Measurements from ENCODE around the gene WDR45B.

WDR45B gene

DNA sequence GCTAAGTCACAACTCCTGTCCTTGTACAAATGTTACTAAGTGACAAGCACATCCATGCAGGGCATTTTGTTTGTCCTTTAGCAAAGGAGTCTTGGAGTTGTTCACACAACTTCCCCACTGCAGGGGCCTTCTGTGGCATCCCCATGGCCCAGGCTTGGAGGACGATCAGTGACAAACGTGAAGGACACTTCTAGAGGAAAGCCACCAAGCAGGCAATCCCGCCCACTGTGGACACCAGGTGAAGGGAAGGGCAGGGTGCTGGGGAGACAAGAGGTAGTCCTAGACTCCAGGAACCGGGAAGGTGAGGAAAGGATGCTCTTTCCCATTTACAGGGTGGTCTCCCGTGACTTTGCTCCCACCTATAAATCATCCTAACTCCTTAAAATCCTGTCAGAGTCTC lies 4.1 kb downstream of the WDR45B start:
- Histone ChIP-seq H3K4me1 (ENCODE audit: low read depth, poor library complexity, severe bottlenecking) (peaks cover 15% of the 10 kb centered on the region), H3K27me3 (ENCODE audit: insufficient read depth, low read depth) (no peaks in the 10 kb centered on the region), H4K20me1 (ENCODE audit: insufficient read depth) (peaks cover 12% of the 10 kb centered on the region), H3K79me2 (ENCODE audit: insufficient read depth, low read depth) (peaks cover 59% of the 10 kb centered on the region), H3K4me2 (no peak overlapping the region), H3K9ac (no peak overlapping the region), H3K27ac (no peak overlapping the region), H3K36me3 (ENCODE audit: insufficient read depth) (no peaks in the 10 kb centered on the region; the same call in 1 of the 2 replicates), H2AFZ (ENCODE audit: low read depth) (no peak overlapping the region), H3K4me3 (IDR thresholded peaks at IDR 0.05; ENCODE audit: insufficient read depth, low read depth, low read length) (no peak overlapping the region)
- TF ChIP-seq, protein P1, sequence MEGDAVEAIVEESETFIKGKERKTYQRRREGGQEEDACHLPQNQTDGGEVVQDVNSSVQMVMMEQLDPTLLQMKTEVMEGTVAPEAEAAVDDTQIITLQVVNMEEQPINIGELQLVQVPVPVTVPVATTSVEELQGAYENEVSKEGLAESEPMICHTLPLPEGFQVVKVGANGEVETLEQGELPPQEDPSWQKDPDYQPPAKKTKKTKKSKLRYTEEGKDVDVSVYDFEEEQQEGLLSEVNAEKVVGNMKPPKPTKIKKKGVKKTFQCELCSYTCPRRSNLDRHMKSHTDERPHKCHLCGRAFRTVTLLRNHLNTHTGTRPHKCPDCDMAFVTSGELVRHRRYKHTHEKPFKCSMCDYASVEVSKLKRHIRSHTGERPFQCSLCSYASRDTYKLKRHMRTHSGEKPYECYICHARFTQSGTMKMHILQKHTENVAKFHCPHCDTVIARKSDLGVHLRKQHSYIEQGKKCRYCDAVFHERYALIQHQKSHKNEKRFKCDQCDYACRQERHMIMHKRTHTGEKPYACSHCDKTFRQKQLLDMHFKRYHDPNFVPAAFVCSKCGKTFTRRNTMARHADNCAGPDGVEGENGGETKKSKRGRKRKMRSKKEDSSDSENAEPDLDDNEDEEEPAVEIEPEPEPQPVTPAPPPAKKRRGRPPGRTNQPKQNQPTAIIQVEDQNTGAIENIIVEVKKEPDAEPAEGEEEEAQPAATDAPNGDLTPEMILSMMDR (conservative IDR thresholded peaks at IDR 0.05; ENCODE audit: low read depth, low read length): no peak

DNA sequence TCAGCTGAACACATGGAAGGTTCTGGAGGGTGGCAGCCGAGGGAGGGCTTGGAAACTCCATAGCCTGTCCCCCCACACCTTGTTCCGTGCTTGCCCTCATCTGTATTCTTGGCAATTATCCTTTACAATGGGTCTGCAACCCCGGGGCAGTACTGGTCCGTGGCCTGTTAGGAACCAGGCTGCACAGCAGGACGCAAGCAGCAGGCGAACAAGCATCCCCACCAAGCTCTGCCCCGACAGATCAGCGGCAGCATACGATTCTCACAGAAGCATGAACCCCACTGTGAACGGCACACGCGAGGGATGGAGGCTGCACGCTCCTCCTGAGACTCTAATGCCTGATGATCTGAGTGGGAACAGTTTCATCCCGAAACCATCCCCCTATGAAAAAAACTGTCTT lies 6.2 kb downstream of the WDR45B start:
- peaks cover 5% of the 10 kb centered on the region for H4K20me1 ChIP-seq (ENCODE audit: insufficient read depth)
- H3K4me2 ChIP-seq: no peak overlapping the region
- H3K4me1 ChIP-seq (ENCODE audit: low read depth, poor library complexity, severe bottlenecking): peaks cover 12% of the 10 kb centered on the region
- TF ChIP-seq, protein P1 (conservative IDR thresholded peaks at IDR 0.05; ENCODE audit: low read depth, low read length): no peak
- no peak overlapping the region for H3K27ac ChIP-seq
- H3K9ac ChIP-seq: no peak overlapping the region
- H3K4me3 ChIP-seq (IDR thresholded peaks at IDR 0.05; ENCODE audit: insufficient read depth, low read depth, low read length): no peak overlapping the region
- H3K79me2 ChIP-seq (ENCODE audit: insufficient read depth, low read depth): peaks cover 65% of the 10 kb centered on the region
- no peaks in the 10 kb centered on the region for H3K27me3 ChIP-seq (ENCODE audit: insufficient read depth, low read depth)
- no peak overlapping the region for H2AFZ ChIP-seq (ENCODE audit: low read depth)
- no peaks in the 10 kb centered on the region; the same call in 1 of the 2 replicates for H3K36me3 ChIP-seq (ENCODE audit: insufficient read depth)

DNA sequence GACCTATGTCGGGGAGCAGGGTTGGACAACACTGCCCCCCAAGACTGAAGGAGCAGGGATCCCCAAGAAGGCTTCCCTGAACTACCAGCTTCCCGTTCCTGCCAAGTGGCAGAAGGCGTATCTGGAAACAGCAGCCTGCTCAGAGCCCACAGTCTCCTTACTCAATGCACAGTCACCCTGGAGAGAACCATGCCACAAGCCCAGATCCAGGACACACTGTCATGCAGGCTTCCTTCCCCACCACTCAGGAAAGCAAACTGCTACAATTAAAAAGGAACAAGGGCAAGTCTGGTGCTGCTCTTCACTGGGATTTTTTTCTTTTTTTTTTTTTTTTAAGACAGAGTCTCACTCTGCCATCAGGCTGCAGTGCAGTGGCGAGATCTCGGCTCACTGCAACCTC lies 8.2 kb downstream of the WDR45B start:
- Histone ChIP-seq H3K79me2 (ENCODE audit: insufficient read depth, low read depth) (peaks cover 50% of the 10 kb centered on the region; the same call in 1 of the 2 replicates), H3K4me3 (IDR thresholded peaks at IDR 0.05; ENCODE audit: insufficient read depth, low read depth, low read length) (no peak overlapping the region), H2AFZ (ENCODE audit: low read depth) (no peak overlapping the region), H3K9ac (no peak overlapping the region), H3K27ac (no peak overlapping the region), H3K36me3 (ENCODE audit: insufficient read depth) (peaks cover 5% of the 10 kb centered on the region; the same call in 1 of the 2 replicates), H4K20me1 (ENCODE audit: insufficient read depth) (no peaks in the 10 kb centered on the region), H3K27me3 (ENCODE audit: insufficient read depth, low read depth) (no peaks in the 10 kb centered on the region), H3K4me2 (no peak overlapping the region), H3K4me1 (ENCODE audit: low read depth, poor library complexity, severe bottlenecking) (no peaks in the 10 kb centered on the region)
- TF ChIP-seq, protein P1 (conservative IDR thresholded peaks at IDR 0.05; ENCODE audit: low read depth, low read length): no peak

DNA sequence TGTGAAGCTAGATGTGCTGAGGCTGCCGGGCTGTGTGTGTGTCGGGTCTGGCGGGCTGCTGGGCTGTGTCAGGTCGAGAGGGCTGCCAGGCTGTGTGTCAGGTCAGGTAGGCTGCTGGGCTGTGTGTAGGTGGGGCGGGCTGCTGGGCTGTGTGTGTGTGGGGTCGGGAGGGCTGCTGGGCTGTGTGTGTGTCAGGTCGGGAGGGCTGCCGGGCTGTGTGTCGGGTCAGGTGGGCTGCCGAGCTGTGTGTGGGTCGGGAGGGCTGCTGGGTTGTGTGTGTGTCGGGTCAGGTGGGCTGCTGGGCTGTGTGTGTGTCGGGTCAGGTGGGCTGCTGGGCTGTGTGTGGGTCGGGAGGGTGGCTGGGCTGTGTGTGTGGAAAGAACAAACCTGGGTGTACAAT lies 8.6 kb downstream of the WDR45B start:
- H3K36me3 ChIP-seq (ENCODE audit: insufficient read depth): peaks cover 6% of the 10 kb centered on the region; the same call in 1 of the 2 replicates
- H3K4me1 ChIP-seq (ENCODE audit: low read depth, poor library complexity, severe bottlenecking): no peaks in the 10 kb centered on the region
- H3K4me2 ChIP-seq: no peak overlapping the region
- no peak overlapping the region for H2AFZ ChIP-seq (ENCODE audit: low read depth)
- no peaks in the 10 kb centered on the region for H3K27me3 ChIP-seq (ENCODE audit: insufficient read depth, low read depth)
- H4K20me1 ChIP-seq (ENCODE audit: insufficient read depth): no peaks in the 10 kb centered on the region
- H3K4me3 ChIP-seq (IDR thresholded peaks at IDR 0.05; ENCODE audit: insufficient read depth, low read depth, low read length): no peak overlapping the region
- H3K27ac ChIP-seq: no peak overlapping the region
- TF ChIP-seq, protein P1 (conservative IDR thresholded peaks at IDR 0.05; ENCODE audit: low read depth, low read length): no peak
- peaks cover 48% of the 10 kb centered on the region; the same call in 1 of the 2 replicates for H3K79me2 ChIP-seq (ENCODE audit: insufficient read depth, low read depth)
- H3K9ac ChIP-seq: no peak overlapping the region
